CD1c-positive myeloid dendritic cell (primary cell): Measurements from ENCODE around the gene ANKRD36.
A peak's percentile ranks its signal among the peaks of the same experiment; 100 is the strongest.
"Not testable (repeated sequence)": the region's sequence is repeated elsewhere in the genome, so short reads cannot be mapped to it uniquely, and the experiment has no call there.

Source experiments
- DNase-seq: peaks from one replicate; pipeline ENCODE4 v3.0.0-alpha.2; 2016; ENCODE audit errors: extremely low spot score

The ANKRD36 gene

GRCh38 chr2:97113050-97113881, at the start of gene ANKRD36:
TSS of gene ANKRD36 (plus strand) at chr2:97113153. CDS start at chr2:97113740, 587 bp downstream.
- DNase-seq: peak; percentile 90

- not testable (repeated sequence) for DNase-seq
Measured at GRCh38 chr2:97066030-97066429, 46.9 kb upstream of the ANKRD36 start.

DNA sequence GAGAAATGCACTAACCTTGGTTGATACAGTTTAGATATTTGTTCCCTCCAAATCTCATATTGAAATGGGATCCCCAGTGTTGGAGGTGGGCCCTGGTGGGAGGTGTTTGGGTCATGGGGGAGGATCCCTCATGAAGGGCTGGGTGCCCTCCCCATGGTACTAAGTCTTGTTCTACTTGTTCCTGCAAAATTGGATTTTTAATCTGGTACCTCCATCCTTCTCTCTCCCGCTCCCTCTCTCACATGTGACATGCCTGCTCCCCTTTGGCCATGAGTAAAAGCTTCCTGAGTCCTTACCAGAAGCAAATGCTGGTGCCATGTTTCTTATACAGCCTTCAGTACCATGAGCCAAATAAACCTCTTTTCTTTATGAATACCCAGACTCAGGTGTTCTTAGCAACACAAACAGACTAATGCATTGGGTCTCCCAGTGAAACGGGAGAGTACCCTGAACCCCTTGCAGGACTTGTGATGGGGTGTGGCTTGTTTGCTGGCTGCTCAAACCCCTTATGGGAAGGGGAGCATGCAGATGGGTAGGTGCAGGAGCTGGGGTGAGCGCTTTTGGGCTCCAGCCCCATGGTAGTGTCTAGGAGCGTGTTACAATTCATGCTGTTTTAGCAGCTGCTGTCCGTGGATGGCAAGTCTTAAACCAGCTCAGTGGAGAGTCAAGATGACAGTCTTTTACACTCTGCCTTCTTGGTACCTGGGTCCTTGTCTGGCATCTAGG, 45.5 kb upstream of the ANKRD36 start:
- no peak for DNase-seq

DNA sequence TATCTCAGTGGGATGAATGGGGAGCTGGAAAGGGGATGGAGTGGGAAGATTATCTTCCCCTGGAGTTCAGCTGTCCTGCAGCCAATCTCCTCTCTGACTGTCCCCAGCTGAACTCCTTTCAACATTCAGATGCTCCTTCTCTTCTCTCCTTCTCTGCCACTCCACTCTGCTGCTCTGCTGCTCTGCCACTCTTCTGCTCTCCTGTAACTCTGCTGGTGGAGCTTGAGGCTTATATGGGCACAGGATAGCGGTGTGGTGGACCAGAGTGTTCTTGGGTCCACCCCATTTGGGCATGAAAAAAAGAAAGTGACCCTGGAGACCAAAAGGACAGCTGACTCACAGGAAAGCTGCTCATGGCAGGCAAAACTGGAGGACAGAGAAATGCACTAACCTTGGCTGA, 44.9 kb upstream of the ANKRD36 start:
- no peak for DNase-seq

GRCh38 chr2:97068722-97069121, 44.2 kb upstream of the ANKRD36 start:
- DNase-seq: not testable (repeated sequence)

GRCh38 chr2:97070915-97071314, 42.0 kb upstream of the ANKRD36 start:
- not testable (repeated sequence) for DNase-seq

DNA sequence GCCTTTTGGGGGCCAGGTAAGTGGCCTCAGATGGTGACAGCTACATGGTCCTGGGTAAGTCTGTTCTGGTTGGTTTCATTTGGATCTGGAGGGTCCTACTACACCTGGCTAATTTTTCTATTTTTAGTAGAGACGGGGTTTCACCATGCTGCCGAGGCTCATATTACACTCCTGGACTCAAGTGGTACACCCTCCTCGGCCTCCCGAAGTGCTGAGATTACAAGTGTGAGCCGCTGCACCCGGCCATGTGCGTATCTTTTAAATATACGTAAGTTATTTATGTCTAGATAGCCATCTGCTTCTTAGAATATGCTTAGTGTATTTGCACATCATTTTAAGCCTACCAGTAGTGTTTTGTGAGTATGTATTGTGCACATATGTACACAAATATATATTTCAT, 35.7 kb upstream of the ANKRD36 start:
- DNase-seq: not testable (repeated sequence)

DNA sequence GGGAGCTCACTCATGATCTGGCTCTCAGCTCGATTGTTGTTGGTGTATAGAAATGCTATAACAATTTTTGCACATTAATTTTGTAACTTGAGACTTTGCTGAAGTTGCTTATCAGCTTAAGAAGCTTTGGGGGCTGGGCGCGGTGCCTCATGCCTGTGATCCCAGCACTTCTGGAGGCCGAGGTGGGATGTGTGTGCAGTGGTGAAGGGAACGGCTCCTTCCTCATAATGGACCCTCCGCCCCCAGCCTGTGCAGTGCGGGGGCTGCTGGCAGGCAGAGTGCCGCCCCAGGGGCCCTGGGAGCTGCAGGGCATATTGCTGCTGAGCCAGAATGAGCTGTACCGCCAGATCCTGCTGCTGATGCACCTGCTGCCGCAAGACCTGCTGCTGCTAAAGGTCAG, 32.1 kb upstream of the ANKRD36 start:
- DNase-seq: not testable (repeated sequence)

DNA sequence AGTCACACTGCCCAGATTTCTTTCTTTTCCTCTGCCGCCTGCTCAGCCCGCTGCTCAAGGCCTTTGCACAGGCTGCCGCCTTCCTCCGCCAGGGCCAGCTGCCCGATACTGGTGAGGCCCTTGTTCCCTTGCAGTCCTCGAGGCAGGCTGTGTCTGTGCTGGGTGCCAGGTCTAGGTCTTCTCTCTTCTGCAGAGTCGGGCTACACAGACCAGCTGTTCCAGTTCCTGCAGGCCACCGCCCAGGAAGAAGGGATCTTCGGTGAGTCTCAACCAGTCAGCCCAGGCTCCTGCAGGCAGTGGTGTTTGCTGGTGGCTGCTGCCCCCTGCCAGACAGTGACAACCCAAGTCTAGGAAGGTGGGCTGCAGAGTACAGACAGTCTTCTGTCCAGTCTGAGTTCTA, 30.7 kb upstream of the ANKRD36 start:
- not testable (repeated sequence) for DNase-seq

DNA sequence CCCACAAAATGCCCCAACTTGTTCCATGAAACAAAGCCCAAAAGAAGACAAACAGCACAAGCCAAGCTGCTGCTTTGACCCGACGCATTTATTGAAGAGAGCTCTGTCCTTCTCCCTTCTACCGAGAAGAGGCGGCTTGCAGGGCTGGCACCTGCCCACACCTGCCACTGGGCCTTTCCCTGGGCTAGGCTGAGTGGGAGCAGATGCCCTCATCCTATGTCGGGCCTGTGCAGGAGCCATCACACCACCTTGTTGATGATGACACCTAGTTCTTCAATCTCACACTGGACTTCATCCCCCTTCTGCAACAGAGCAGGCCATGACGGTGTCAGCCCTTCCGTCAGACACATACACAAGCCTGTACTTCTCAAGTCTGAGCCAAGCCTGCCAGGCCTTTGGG, 29.4 kb upstream of the ANKRD36 start:
- not testable (repeated sequence) for DNase-seq

GRCh38 chr2:97085093-97085492, 27.9 kb upstream of the ANKRD36 start:
- not testable (repeated sequence) for DNase-seq

GRCh38 chr2:97088706-97089105, 24.2 kb upstream of the ANKRD36 start:
- DNase-seq: not testable (repeated sequence)

DNA sequence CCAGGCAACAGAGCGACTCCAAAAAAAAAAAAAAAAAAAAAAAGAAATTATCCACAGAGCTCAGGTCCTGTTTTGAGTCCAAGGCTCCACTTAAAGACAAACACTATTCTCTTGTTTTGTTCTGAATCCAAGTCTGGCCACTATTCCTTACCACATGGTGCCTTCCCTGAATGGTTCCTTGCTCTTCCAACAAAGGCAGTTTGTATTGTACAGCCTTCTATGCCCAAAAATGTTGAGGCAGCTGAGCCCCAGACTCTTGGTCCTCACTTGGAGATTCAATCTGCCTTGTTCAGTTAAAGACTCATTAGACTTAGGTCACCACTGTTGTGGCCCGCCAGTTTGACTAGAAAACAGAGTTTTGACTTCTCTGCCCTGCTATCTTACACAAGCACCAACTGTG, 20.0 kb upstream of the ANKRD36 start:
- DNase-seq: not testable (repeated sequence)

- not testable (repeated sequence) for DNase-seq
Measured at GRCh38 chr2:97093983-97094771, 18.8 kb upstream of the ANKRD36 start.

- peak; percentile 72 for DNase-seq
Measured at GRCh38 chr2:97094772-97095611, 18.0 kb upstream of the ANKRD36 start, which contains the start of gene FAHD2B. TSS of gene FAHD2B (minus strand) at chr2:97094882. CDS start at chr2:97091706, 3,176 bp downstream.

DNA sequence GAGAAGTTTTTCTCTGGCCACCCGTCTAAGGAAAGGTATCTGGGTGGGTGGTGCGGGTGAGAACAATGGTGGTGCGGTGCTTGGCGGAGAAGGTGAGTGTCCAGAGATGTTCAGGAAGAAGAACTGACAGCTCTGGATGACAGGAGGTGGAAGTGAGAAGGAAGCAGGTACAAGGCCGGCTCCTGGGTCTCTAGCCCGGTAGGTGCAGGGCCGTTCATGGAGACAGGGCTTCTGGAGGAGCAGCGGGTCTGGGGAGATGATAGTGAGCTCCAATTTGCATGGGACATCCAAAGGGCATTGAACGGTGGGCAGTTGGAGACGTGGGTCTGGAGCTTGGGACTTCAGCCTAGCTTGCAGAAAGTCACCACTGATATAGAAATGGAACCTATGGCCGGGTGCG, 17.3 kb upstream of the ANKRD36 start:
- no peak for DNase-seq

DNA sequence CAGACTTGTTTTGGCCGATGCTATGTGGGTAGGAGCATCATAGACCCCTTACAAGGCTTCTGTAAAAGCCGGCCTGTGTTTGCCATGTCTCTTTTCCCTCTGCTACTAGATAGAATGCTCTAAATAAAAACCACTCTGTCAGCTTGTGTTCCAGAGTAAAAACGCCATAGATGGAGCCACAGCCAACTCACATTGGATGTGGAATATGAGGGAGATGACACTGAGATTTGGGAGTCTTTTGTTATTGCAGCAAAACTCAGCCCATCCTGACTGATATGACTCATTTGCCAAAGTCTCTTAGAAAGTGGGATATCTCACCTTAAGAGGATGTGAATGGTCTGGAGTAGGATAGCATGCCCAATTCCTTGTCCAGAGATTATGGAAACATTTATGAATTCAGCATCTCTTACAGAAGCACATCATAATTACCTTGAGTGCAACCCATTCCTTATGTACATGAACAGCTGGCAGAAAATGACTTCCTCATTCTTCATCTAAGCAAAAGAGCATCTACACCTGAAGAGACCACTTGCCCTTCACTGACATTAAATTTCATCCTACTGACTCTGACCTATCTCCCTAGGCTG, 14.1 kb upstream of the ANKRD36 start:
- not testable (repeated sequence) for DNase-seq

DNA sequence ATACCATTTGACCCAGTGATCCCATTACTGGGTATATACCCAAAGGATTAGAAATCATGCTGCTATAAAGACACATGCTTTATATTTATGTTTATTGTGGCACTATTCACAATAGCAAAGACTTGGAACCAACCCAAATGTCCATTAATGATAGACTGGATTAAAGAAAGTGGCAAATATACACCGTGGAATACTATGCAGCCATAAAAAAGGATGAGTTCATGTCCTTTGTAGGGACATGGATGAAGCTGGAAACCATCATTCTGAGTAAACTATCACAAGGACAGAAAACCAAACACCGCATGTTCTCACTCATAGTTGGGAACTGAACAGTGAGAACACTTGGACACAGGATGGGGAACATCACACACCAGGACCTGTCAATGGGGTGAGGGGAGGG, 6.1 kb upstream of the ANKRD36 start:
- DNase-seq: not testable (repeated sequence)

GRCh38 chr2:97111246-97111645, 1.7 kb upstream of the ANKRD36 start:
- DNase-seq: not testable (repeated sequence)

- peak; percentile 45 for DNase-seq
Measured at GRCh38 chr2:97112320-97113049, 468 bp upstream of the ANKRD36 start.
